ENCODE results near the gene CBLB.

CBLB gene

GRCh38 chr3:105846809-105847208 lies 22.0 kb downstream of the CBLB start:
- no peak for DNase-seq (ENCODE audit: low read depth)

- no peak for DNase-seq (ENCODE audit: low read depth)
Measured at GRCh38 chr3:105845488-105845887, 23.3 kb downstream of the CBLB start.

- DNase-seq (ENCODE audit: low read depth) = no peak
Measured at GRCh38 chr3:105844704-105845103, 24.1 kb downstream of the CBLB start.

GRCh38 chr3:105843994-105844393 lies 24.8 kb downstream of the CBLB start:
- DNase-seq (ENCODE audit: low read depth) = no peak

GRCh38 chr3:105842943-105843342 lies 25.9 kb downstream of the CBLB start:
- DNase-seq (ENCODE audit: low read depth) = no peak

GRCh38 chr3:105842449-105842848 lies 26.4 kb downstream of the CBLB start:
- no peak for DNase-seq (ENCODE audit: low read depth)

- no peak for DNase-seq (ENCODE audit: low read depth)
Measured at GRCh38 chr3:105837947-105838346, 30.9 kb downstream of the CBLB start.

- DNase-seq (ENCODE audit: low read depth) = no peak
Measured at GRCh38 chr3:105837143-105837740, 31.6 kb downstream of the CBLB start.

- DNase-seq (ENCODE audit: low read depth) = no peak
Measured at GRCh38 chr3:105836533-105836932, 32.3 kb downstream of the CBLB start.

- no peak for DNase-seq (ENCODE audit: low read depth)
Measured at GRCh38 chr3:105835606-105836005, 33.2 kb downstream of the CBLB start.

GRCh38 chr3:105834768-105835167 lies 34.0 kb downstream of the CBLB start:
- no peak for DNase-seq (ENCODE audit: low read depth)

- no peak for DNase-seq (ENCODE audit: low read depth)
Measured at GRCh38 chr3:105832644-105833043, 36.2 kb downstream of the CBLB start.

- DNase-seq (ENCODE audit: low read depth) = no peak
Measured at GRCh38 chr3:105830836-105831235, 38.0 kb downstream of the CBLB start.

GRCh38 chr3:105829871-105830622 lies 38.8 kb downstream of the CBLB start:
- DNase-seq (ENCODE audit: low read depth) = no peak

- DNase-seq (ENCODE audit: low read depth) = no peak
Measured at GRCh38 chr3:105829229-105829628, 39.6 kb downstream of the CBLB start.

GRCh38 chr3:105828703-105829102 lies 40.1 kb downstream of the CBLB start:
- no peak for DNase-seq (ENCODE audit: low read depth)

GRCh38 chr3:105827959-105828358 lies 40.9 kb downstream of the CBLB start:
- DNase-seq (ENCODE audit: low read depth) = no peak

GRCh38 chr3:105826778-105827634 lies 41.8 kb downstream of the CBLB start:
- DNase-seq (ENCODE audit: low read depth) = no peak

GRCh38 chr3:105824129-105824528 lies 44.7 kb downstream of the CBLB start:
- DNase-seq (ENCODE audit: low read depth) = no peak

- no peak for DNase-seq (ENCODE audit: low read depth)
Measured at GRCh38 chr3:105823149-105823867, 45.5 kb downstream of the CBLB start.

- DNase-seq (ENCODE audit: low read depth) = no peak
Measured at GRCh38 chr3:105822171-105823123, 46.4 kb downstream of the CBLB start.

Measured in activated gamma-delta T cell treated with anti-CD3 and anti-CD28 coated beads, Interleukin-2, amount 50 U/mL, for 16 hours (primary cell).